GM12873 (cell line): ENCODE data around the gene UBE2S.

Experiments
- TF ChIP-seq, protein P1 (sequence below): IDR thresholded peaks from 2 replicates; pipeline ENCODE4 v1.5.1; 2012; ENCODE audit warnings: low read depth, mild to moderate bottlenecking, moderate library complexity, low read length, control low read depth; ENCODE audit not compliant: insufficient read depth; ENCODE audit errors: missing control alignments

UBE2S gene

DNA sequence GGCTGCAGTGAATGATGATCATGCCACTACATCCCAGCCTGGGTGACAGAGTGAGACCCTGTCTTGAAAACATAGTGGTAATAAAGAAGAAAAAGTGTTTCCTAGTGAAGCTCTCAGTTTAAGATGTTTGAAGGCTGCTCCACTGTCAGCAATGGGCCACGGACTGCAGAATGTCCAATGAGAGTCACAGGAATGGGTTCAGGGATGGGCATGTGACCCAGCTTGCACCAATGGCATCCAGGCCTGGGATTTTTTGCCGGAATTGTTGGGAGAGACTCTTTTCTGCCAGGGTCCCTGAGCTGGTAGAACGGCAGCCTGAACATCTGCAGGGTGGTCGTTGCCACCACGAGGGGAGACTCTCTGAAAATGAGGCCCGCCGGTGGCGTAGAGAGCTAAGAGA, 29.3 kb upstream of the UBE2S start:
- TF ChIP-seq, protein P1, sequence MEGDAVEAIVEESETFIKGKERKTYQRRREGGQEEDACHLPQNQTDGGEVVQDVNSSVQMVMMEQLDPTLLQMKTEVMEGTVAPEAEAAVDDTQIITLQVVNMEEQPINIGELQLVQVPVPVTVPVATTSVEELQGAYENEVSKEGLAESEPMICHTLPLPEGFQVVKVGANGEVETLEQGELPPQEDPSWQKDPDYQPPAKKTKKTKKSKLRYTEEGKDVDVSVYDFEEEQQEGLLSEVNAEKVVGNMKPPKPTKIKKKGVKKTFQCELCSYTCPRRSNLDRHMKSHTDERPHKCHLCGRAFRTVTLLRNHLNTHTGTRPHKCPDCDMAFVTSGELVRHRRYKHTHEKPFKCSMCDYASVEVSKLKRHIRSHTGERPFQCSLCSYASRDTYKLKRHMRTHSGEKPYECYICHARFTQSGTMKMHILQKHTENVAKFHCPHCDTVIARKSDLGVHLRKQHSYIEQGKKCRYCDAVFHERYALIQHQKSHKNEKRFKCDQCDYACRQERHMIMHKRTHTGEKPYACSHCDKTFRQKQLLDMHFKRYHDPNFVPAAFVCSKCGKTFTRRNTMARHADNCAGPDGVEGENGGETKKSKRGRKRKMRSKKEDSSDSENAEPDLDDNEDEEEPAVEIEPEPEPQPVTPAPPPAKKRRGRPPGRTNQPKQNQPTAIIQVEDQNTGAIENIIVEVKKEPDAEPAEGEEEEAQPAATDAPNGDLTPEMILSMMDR, result no peak

DNA sequence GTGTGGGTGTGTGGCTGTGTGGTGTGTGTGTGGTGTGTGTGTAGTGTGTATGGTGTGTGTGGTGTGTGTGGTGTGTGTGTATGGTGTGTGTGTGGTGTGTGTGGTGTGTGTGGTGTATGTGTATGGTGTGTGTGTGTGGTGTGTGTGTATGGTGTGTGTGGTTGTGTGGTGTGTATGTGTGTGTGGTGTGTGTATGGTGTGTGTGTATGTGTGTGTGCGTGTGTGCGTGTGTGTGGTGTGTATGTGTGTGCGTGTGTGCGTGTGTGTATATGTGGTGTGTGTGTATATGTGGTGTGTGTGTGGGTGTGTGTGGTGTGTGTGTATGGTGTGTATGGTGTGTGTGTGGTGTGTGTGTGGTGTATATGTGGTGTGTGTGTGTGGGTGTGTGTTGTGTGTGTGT, 27.4 kb upstream of the UBE2S start:
- TF ChIP-seq, protein P1, result no peak

DNA sequence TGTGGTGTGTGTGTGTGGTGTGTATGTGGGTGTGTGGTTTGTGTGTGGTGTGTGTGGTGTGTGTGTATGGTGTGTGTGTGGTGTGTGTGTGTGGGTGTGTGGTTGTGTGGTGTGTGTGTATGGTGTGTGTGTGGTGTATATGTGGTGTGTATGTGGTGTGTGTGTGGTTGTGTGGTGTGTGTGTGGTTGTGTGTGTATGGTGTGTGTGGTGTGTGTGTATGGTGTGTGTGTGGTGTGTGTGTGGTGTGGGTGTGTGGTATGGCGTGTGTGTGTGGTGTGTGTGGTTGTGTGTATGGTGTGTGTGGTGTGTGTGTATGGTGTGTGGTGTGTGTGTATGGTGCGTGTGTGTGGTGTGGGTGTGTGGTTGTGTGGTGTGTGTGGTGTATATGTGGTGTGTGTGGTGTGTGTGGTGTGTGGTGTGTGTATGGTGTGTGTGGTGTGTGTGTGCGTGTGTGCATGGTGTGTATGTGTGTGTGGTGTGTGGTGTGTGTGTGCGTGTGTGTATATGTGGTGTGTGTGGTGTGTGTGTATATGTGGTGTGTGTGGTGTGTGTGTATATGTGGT, 26.9 kb upstream of the UBE2S start:
- TF ChIP-seq, protein P1, result no peak

DNA sequence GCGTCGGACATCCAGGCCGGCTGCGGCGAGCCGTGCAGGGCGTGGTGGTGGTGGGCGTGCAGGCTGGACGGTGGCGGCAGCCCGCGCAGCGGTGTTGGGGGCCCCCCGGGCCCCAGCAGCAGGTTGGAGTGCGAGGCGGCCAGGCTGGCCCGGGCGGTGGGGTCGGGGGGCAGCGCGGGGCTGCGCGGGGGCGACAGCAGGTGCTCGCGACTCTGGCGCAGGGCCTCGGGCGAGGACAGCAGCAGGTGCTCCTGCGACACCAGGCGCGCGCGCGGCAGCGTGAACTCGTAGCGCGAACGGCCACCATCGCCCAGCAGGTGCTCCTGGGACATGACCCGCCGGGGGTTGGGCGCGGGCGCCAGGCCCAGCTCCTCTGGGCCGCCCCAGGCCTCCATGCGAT, 25.7 kb upstream of the UBE2S start:
- TF ChIP-seq, protein P1, result no peak

DNA sequence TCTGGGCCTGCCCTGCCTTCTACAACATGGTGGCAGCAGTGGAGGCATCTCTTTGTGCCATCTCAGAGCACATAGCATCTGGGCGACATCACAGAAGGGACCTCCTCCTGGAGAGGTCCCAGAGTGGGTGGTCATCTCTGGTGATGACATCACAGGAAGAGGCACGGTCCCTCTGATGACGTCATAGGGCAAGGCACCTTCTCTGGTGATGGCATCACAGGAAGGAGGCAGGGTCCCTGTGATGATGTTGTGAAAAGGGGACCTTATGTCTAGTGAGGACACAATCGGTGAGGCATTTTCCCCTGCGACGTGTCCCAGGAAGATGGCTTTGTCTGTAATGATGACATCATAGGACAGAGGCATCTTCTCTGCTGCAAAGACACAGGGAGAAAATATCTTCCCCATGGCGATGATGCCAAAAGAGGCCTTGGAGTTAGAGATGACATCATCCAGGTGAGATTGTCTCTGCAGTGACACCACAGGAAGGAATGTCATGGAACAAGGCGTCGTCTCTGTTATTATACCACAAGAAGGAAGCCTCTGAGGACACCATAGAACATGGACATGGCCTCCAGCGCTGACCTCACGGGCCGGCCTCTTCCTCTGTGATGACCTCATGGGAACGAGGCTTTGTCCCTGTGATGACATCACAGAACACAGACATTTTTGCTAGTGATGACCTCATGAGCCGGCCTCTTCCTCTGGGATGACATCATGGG, 24.8 kb upstream of the UBE2S start:
- TF ChIP-seq, protein P1, result no peak

DNA sequence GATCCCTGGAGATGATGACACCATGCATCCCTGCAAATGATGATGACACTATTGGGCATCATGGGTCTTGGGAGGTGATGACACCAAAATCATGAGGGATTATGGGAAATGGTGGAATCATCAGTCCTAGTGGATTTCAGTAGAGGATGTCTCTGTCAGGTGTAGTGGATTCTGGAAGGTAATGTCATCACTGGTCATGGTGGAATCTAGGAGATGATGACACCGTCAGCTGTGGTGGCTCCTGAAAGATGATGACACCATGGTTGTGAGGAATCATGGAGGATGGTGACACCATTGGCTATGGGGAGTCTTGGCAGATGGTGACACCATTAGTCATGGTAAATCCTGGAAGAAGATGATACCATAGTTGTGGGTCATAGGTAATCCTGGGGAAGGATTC, 23.6 kb upstream of the UBE2S start:
- TF ChIP-seq, protein P1, result no peak

DNA sequence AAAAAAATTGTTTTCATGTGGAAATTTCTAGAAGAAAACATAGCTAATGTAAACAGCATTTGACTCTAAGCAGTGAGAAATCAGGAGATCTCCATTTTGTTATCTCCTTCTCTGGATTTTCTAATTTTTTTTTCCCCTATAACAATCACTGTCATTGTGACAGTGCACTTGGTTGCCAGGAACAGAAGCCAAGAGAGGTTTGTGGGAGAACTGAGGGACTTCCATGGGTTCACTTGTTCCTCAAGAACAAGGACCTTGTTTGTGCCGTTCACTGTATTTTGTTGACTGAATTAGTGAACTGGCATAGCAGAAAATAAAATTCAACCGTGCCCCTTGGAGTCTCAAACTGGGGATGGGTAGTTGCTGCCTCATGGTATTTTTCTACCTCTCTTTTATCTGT, 18.5 kb upstream of the UBE2S start:
- TF ChIP-seq, protein P1, result no peak
